SW 1271 (cell line): ENCODE measurements around the gene UMOD.
"Not testable (repeated sequence)": the region's sequence is repeated elsewhere in the genome, so short reads cannot be mapped to it uniquely, and the experiment has no call there.

Experiments
- DNase-seq, 2 experiments: peaks; one replicate each; lab custom pipeline; 2025; lab: John Stamatoyannopoulos, UW

UMOD gene

DNA sequence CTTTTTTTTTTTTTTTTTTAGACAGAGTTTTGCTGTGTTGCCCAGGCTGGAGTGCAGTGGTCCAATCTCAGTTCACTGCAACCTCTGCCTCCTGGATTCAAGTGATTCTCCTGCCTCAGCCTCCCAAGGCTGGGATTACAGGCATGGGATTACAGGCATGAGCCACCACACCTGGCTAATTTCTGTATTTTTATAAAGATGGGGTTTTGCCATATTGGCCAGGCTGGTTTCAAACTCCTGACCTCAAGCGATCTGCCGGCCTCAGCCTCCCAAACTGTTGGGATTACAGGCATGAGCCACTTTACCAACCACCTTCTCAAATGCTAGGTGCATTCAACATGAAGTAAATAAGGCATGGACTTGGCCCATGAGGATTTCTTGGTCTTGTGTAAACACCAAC is 31.5 kb downstream of the UMOD start:
- DNase-seq, result not testable (repeated sequence)

DNA sequence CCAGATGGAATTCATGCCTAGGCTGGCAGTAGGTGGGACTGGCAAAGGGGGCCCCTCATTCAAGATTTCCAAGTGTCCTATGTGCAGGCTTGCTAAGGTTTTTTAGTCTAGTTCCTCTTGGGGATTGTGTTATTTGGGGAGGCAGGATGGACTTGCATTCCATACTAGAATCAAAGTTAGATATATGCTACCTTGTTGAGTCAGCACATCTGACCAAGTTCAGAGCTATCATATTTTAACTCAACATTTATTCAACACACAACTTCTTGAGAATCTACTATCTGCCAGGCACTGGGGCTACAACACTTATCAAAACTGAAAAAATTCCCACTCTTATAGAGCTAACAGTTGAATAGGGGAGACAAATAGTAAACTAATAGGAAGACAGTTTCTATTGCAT is 31.9 kb downstream of the UMOD start:
- DNase-seq, result no peak

DNA sequence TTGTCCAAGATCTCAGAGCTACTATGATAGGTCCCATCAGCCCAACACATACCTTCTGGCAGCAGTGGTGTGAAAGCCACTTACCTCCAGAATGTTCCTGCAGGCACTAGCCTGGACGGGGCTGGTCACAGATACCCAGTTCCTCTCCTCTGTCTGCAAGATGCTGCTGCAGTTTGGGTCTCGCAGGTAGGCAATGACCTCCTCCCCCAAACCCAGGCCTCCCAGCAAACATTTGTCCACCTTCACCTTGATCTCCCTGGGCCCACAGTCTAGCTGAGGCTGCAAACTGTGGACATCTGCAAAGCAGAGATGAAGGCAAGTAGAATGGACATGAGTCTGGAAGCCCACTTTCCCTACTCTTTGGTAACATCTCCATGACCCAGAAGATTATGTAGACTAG is 32.3 kb downstream of the UMOD start:
- no peak for DNase-seq

DNA sequence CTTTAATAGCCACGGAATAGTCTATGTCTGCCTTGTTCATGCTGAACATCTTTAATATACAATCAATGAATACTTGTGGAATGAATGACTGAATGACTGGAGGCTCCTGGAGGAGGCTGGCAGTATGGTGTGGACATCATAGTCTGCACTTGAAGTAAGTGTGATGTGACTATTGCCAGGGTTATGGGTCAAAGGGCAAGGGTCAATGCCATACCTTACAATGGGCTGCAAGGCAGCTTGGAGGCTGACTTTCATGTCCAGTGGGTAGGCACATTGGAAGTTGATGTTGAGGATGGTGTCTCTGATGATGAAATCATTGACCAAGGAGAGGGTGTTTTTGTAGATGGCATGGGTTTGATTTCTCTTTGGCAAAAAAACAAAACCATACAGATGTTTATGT is 33.1 kb downstream of the UMOD start:
- DNase-seq, result no peak

DNA sequence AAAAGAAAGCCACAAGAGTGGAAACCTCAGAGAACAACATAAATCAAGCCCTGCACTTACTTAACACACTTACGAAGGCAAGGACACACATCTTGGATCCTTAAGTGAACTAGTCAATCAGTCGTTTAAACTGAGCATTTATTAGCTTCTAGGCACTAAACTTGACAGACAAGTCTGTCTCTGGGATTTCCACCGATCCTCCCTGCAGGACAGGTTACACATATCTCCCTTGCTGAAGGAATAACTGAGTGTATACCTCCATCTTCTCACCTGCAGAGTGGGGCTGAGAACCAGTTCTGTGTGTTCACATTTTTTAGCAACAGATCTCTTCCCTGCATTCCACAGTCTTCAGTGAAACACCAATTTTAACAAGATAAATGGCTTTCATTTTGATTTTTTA is 34.1 kb downstream of the UMOD start:
- no peak for DNase-seq

DNA sequence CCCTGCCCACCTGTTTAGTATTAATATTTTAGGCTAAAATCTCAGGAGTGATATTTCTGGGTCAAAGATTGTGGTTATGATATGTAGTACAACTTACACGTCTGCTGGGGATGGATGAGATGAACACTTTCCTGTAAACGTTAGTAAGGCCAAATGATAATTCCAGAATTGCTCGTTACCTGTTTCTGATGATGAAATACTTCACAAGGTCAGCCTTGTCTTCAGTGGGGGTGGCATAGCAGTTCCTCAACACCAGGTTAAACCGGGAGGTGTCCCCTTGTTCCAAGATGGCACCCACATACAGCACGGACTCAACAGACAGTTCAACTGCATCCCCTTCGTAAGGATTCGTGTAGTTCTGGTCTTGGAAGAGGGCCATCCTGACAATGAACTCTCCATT is 34.5 kb downstream of the UMOD start:
- no peak for DNase-seq

DNA sequence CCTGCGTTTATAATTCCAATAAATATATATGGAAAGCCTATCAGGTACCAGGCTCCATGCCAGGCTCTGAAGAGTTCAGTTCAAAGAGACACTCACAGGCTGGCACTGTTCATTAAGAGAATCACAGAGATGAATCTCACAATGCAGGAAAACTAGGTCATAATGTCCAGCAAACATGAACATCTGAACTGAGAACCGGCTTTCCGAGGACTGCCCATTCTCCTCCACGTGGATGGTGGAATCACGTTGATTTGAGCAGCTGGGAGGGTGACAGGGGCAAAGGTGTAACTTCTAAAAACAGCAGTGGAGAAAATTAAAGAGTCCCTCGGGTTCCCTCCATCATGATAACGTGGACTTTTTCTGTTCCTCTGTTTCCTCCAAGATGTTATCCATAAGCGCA is 35.4 kb downstream of the UMOD start:
- no peak for DNase-seq

DNA sequence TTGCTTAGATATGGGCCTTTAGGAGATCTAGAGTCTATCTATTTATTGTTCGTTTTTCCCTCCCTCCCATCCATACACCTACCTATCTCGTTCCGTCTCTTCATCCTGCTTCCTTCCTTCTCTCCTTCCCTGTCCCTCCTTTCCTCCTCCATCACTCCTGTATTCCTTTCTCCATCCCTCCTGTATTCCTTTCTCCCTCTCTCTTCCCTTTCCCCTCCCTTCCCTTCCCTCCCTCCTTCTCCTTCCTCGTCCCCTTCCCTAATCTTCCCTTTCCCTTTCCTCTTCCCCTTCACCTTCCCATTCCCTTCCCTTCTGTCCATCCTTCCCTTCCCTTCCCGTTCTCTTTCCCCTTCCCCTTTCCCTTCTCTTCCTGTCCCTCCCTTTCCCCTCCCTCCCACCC is 35.8 kb downstream of the UMOD start:
- no peak for DNase-seq

DNA sequence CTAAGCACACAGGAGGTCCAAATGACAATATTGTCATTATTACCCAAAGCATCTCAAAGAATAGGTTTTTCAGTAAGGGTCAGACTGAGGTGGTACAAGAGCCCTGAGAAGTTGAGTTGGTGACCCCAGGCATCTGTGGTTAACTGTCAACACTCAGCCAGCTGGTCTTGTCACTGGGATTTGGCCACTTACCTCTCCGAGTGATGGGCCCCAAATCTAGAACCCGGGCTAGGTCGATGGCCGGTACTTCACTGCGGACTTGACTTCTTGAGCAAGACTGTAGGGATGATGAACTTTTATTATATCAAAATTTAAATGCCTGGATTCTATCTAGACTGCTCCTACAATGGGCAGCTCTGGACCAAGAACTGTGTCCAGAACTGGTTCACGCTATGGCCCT is 36.8 kb downstream of the UMOD start:
- DNase-seq, result no peak

DNA sequence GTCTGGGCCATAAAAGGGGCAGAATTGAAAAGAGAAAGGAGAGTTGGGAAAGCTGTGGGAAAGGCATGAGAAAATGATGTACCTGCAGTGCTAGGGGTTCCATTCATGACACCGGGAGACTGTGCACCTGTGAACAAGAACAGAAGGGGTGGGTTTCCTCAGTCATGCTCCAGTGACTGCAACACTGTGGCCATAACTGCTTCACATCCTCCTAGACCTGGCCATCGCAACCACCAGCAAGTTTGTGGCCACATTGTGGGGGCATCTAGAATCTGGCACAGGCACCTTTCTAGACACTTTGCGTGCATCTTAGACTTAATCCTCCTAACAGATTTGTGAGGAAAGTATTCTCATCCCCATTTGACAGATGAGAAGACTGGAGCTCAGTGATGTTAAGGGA is 37.9 kb downstream of the UMOD start:
- DNase-seq, result no peak

DNA sequence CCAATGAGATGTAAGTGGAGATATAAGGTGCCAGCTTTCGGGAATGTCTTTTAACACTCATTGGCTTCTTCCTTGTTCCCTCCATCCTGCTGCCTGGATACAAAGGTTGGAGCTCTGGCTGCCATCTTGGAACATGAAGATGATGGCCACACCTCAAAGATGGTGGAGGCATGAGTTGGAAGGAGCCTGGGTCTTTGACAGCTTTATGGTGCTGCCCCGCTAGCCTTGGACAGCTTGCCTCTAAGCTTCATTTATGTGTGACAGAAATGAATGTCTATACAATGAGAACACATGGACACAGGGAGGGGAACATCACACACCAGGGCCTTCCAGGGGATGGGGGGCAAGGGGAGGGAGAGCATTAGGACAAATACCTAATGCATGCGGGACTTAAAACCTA is 38.8 kb downstream of the UMOD start:
- DNase-seq, result no peak

DNA sequence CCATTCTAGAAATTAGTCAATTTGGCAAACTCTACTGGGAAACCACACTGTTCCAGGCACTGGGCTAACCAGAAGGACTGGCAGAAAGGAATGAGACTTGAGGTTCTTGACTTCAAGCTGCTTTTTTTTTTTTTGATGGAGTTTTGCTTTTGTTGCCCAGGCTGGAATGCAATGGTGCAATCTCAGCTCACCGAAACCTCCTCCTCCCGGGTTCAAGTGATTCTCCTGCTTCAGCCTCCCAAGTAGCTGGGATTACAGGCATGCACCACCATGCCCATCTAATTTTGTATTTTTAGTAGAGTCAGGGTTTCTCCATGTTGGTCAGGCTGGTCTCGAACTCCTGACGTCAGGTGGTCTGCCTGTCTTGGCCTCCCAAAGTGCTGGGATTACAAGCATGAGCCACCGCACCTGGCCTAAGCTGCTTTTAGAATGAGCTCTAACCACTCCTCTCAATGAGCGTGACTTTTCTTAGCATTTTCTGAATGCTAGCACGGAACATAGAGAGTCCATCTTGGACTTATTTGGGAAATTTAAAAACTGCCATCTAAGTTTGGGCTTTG is 39.9 kb downstream of the UMOD start:
- DNase-seq, result not testable (repeated sequence)

DNA sequence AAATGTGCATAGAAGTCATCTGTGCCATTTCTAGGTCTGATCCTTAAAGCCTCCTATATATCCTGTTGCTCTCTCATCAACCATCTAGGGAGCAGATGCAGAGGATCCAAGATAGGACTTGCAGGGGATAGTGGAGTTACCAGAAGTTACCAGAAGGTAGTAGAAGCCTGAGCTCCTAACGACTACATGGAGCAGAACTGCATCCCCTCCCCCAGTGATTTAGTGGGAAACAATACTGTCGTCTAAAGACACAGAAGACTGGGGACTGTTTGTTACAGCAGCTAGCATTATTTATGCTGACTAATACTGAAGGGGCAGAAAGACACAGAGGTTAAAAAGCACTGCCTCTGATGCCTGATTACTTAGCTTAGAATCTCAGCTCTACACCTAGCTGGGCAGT is 41.0 kb downstream of the UMOD start:
- no peak for DNase-seq

DNA sequence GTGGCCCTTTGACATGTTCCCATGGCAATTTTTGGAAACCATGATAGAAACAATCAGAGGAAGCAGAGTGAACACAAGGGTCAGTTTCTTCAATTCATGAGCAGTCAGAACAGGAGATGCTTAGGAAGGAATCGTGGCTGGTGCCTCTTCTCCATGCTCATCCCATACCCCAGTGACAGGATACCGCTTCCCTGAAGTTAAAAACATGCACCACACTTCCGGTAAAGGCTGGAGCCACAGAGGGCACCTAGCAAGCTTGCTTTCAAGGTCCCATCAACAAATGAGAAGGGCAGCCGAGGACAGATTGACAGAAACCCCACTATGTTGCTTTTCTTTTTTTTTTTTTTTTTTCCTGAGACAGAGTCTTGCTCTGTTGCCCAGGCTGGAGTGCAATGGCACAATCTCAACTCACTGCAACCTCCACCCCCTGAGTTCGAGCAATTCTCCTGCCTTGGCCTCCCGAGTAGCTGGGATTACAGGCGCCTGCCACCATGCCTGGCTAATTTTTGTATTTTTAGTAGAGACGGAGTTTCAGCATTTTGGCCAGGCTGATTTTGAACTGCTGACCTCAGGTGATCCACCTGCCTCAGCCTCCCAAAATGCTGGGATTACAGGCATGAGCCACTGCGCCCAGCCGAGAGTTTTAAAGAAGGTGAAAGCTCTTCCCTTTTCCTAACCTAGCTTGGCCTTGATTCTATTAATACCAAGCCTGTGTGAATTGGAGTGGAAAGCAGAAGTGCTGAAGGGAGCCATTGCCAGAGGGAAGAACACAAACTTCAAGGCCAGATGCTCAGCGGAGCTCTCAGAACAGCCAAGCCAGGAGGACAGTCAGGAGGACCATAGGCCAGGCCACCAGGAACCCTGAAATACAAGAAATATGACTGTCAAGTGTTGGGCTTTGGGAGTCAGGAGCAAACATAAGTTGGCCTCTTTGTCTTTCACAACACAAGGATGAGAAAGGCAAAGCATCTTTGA is 41.8 kb downstream of the UMOD start:
- no peak for DNase-seq

DNA sequence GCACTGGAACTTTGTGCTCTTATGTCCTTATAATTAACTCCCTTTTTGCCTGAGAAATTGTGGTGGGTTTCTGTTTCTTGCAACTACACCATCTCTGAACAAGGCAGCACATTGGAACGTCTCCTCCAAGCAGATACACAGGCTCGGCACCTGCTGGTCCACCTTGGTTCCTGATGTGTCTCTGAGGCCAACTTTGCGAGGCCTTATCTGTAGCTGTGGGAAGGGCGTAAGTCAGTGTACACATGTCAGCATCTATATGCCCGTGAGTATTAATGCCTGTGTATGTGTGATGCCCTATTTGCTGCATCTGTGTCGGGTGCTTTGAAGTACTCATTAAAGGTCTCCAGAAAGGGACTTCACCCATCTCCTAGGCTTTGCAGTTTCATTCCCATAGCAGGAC is 42.7 kb downstream of the UMOD start:
- no peak for DNase-seq

DNA sequence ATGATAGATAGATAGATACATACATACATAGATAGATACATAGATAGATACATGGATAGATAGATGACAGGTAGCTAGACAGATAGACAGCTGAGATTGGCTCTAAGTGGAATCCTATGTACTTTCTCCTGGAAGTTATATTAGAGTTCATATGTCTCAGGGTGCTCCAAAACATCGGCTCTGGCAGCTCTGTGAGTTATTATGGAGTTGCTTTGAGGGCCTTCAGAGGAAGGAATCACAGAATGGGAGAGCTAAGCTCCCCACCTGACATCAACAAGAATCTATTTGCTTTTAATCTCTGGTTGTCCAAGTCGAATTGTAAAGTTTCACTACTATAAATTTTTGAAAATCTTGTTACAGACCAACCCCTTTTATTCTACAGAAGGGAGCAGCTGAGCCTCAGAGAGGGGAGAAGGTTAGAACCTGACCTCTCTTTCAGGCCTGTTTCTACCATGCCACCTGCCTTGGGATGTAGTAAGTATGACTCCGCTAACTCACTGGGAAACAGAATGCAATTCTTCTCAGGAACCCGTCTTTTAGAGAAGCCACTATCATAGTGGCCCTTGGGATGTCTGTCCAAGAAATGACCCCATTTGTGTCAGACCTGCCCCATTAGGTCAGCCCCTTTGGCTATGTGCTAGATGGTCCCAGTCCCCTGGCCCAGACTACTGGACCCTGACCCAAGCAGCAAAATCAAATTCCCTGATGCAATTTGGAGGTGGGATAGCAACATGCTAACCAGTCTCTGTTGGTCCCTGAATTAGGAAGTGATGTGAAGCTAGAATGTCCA is 43.5 kb downstream of the UMOD start:
- DNase-seq, result no peak

DNA sequence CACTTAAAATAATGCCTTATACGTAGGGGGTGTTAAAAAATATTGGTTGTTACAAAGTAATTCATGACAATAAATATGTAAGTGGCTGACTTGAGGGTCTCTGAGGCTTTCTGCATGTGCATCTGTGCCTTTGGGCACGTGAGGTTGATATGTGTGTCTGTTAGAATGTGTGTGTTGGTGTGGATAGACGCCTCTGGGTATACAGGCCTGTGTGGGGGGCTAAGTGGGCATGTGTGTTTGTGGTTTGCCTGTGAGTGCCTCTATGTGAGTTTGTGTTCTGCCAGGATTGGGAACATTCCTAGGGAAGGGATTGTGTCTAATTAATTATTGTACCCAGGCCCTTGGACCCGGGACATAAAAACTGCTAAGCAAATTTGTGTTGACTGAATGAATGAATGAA is 44.2 kb downstream of the UMOD start:
- DNase-seq, result no peak

DNA sequence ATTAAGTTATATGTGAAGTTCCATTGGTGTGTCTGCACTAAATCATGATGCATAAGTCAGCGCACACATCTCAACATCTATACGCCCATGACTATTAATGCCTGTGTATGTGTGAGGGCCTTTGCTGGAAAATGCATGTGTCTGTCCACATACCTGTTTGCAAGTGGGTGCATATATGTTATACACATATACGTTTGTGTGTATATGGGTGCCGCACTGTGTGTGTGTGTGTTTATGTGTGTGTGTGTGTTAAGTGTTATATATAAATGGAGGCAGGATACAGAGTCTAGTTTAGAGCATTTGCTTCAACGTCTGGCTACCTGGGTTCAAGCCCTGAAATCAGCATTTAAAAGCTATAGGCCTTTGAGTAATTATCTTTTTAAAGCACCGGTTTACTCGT is 44.7 kb downstream of the UMOD start:
- no peak for DNase-seq

DNA sequence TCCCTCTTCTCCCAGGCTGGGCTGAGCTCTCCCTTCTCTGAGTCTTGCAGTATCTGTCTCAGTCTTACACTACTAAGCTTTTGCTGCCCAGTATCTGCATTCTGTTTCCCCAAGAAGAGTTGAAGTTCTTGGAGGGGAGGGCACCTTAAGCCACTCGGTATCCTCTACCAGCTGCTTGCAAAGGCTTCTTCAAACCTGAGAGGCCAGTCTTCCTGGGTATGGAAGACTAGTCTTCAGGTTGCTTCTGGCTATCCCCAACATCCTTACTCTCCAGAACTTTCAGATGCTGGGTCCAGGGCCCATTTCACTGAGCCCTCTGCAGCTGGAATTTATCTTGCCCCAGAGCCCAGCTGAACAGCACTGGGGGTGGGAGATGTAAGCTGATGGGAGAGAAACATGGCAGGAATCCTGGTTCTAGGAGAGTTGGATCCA is 45.3 kb downstream of the UMOD start:
- no peak for DNase-seq

DNA sequence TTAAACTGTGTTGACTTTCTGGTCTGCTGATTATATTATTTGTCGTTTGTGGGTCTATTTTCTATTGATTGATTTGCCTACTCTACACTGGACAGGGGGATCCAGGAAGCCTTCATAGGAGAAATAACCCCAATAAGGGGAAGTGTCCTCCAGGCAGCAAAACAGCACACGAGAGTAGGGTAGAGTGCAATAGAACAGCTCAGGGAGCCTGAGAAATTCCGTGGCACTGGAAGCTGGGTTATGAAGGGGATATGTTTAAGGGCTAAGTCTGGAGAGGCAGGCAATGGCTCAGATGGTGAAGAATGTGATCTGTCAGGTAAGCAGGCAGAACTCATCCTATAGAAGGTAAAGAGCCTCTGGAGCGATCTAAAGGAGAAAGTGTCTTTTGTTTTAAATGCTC is 46.1 kb downstream of the UMOD start:
- no peak for DNase-seq

DNA sequence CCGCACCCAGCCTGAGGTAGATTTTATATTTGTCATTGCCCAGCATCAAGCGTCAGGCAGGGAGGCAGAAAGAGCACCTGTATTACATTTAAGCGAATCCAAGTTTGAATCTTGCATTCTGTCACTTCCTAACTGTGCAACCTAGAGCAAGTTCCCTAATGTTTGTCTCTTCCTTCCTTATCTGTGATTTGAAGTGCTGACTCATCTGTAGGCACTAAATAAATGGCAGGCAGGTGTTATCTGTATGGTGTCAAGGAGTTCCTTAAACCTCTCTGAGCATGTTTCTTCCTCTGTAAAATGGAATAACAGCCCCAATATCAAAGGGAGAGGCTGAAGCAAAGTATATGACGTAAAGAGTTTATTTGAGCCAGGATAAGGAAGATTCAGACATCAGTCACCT is 49.5 kb downstream of the UMOD start:
- no peak for DNase-seq

DNA sequence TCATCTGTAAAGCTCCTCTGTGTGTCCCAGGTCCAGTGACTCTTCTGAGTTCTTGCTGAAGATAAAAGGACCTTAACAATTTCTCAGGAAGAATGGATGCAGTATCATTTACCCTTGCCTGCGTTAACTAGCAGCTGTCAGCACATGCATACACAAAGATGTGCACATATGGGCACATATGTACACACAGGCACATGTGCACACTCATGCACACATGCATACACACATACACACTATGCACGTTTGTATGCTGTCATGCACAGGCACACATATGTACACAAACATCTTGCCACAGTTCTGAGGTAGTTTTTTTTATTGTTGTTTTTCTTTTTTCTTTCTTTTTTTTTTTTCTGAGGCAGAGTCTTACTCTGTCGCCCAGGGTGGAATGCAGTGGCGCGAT is 50.1 kb downstream of the UMOD start:
- DNase-seq, result no peak

DNA sequence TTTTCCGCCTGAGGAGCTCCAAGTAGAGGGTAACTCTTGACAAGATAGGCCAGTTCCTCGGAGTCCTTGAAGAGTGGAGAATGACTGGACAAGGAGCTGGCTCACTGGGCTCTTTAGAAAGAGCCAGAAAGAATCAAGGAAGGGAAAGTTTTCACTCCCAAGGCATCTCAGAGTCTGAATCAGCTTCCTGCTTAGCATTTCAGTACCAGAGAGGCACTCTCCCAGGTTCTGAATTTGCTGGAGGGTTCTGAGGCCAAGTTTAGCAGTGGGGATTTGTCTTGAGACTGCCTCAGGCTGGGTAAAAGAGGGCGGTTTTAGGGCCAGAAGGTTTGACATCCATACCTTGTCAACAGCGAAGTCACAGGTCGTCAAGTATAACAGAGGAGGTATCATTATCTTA is 50.7 kb downstream of the UMOD start:
- no peak for DNase-seq
